KOPT-K1 (cell line): ENCODE data around the gene RSF1.
A peak's percentile ranks its signal among the peaks of the same experiment; 100 is the strongest.

ENCODE experiments used
- H3K27ac ChIP-seq: fragments of 200-600 bp; sonication (generic); 2 replicates; pipeline ENCODE4 v1.5.1; 2016; ENCODE audit warnings: antibody characterized with exemption, mild to moderate bottlenecking, low read depth, low read length; ENCODE audit not compliant: poor library complexity, severe bottlenecking
- H3K36me3 ChIP-seq: fragments of 200-600 bp; sonication (generic); 2 replicates; pipeline ENCODE4 v1.5.1; 2017; ENCODE audit warnings: antibody characterized with exemption, mild to moderate bottlenecking, low read length, moderate library complexity; ENCODE audit not compliant: insufficient read depth
- H3K9me3 ChIP-seq: fragments of 200-600 bp; sonication (generic); 2 replicates; pipeline ENCODE4 v1.5.1; 2017; ENCODE audit warnings: antibody characterized with exemption, low read length, mild to moderate bottlenecking; ENCODE audit not compliant: insufficient read depth, poor library complexity, severe bottlenecking

Gene RSF1

GRCh38 chr11:77819921-77820564 is 479 bp downstream of the RSF1 start:
- Histone ChIP-seq H3K9me3 (no peaks in the 10 kb centered on the region), H3K36me3 (no peaks in the 10 kb centered on the region)

GRCh38 chr11:77819411-77819920 is 1.1 kb downstream of the RSF1 start:
- Histone ChIP-seq H3K36me3 (no peaks in the 10 kb centered on the region), H3K9me3 (no peaks in the 10 kb centered on the region), H3K27ac (peak overlapping the region; percentile 83)

More at GRCh38 chr11:77819921-77820564, 479 bp downstream of the RSF1 start:
- H3K27ac ChIP-seq = peak overlapping the region; percentile 83

GRCh38 chr11:77815459-77815858 is 5.1 kb downstream of the RSF1 start:
- no peak overlapping the region for H3K27ac ChIP-seq
- H3K36me3 ChIP-seq = peaks cover 25% of the 10 kb centered on the region

GRCh38 chr11:77814848-77815247 is 5.7 kb downstream of the RSF1 start:
- H3K36me3 ChIP-seq = peaks cover 31% of the 10 kb centered on the region
- no peak overlapping the region for H3K27ac ChIP-seq
- H3K9me3 ChIP-seq = no peaks in the 10 kb centered on the region

More at GRCh38 chr11:77815459-77815858, 5.1 kb downstream of the RSF1 start:
- no peaks in the 10 kb centered on the region for H3K9me3 ChIP-seq

GRCh38 chr11:77813256-77813655 is 7.3 kb downstream of the RSF1 start:
- Histone ChIP-seq H3K9me3 (no peaks in the 10 kb centered on the region), H3K27ac (no peak overlapping the region), H3K36me3 (peaks cover 40% of the 10 kb centered on the region)

- Histone ChIP-seq H3K9me3 (no peaks in the 10 kb centered on the region), H3K27ac (no peak overlapping the region), H3K36me3 (peaks cover 37% of the 10 kb centered on the region)
Measured at GRCh38 chr11:77806993-77807392, 13.5 kb downstream of the RSF1 start.

- Histone ChIP-seq H3K36me3 (peaks cover 32% of the 10 kb centered on the region), H3K27ac (no peak overlapping the region), H3K9me3 (no peaks in the 10 kb centered on the region)
Measured at GRCh38 chr11:77806415-77806814, 14.1 kb downstream of the RSF1 start.

- Histone ChIP-seq H3K27ac (no peak overlapping the region), H3K36me3 (peaks cover 14% of the 10 kb centered on the region), H3K9me3 (peaks cover 7% of the 10 kb centered on the region)
Measured at GRCh38 chr11:77801477-77801876, 19.0 kb downstream of the RSF1 start.

- Histone ChIP-seq H3K9me3 (peaks cover 7% of the 10 kb centered on the region), H3K36me3 (peaks cover 14% of the 10 kb centered on the region), H3K27ac (no peak overlapping the region)
Measured at GRCh38 chr11:77800449-77800848, 20.1 kb downstream of the RSF1 start.

GRCh38 chr11:77799338-77799737 is 21.2 kb downstream of the RSF1 start:
- H3K27ac ChIP-seq = no peak overlapping the region
- peaks cover 7% of the 10 kb centered on the region for H3K9me3 ChIP-seq
- H3K36me3 ChIP-seq = peaks cover 7% of the 10 kb centered on the region; the same call in 1 of the 2 replicates

GRCh38 chr11:77793972-77794371 is 26.6 kb downstream of the RSF1 start:
- H3K27ac ChIP-seq = no peak overlapping the region
- H3K36me3 ChIP-seq = peaks cover 18% of the 10 kb centered on the region; the same call in 1 of the 2 replicates
- H3K9me3 ChIP-seq = peaks cover 46% of the 10 kb centered on the region

- Histone ChIP-seq H3K27ac (no peak overlapping the region), H3K9me3 (peaks cover 39% of the 10 kb centered on the region), H3K36me3 (peaks cover 11% of the 10 kb centered on the region; the same call in 1 of the 2 replicates)
Measured at GRCh38 chr11:77791301-77791700, 29.2 kb downstream of the RSF1 start.

- peaks cover 11% of the 10 kb centered on the region; the same call in 1 of the 2 replicates for H3K36me3 ChIP-seq
- H3K9me3 ChIP-seq = peaks cover 39% of the 10 kb centered on the region
Measured at GRCh38 chr11:77789731-77790476, 30.6 kb downstream of the RSF1 start.

GRCh38 chr11:77789061-77789730 is 31.3 kb downstream of the RSF1 start:
- no peak overlapping the region for H3K27ac ChIP-seq
- H3K36me3 ChIP-seq = peaks cover 11% of the 10 kb centered on the region; the same call in 1 of the 2 replicates
- peaks cover 39% of the 10 kb centered on the region for H3K9me3 ChIP-seq

More at GRCh38 chr11:77789731-77790476, 30.6 kb downstream of the RSF1 start:
- no peak overlapping the region for H3K27ac ChIP-seq

- H3K9me3 ChIP-seq = no peaks in the 10 kb centered on the region
- peaks cover 5% of the 10 kb centered on the region; the same call in 1 of the 2 replicates for H3K36me3 ChIP-seq
- H3K27ac ChIP-seq = no peak overlapping the region
Measured at GRCh38 chr11:77784572-77784971, 36.0 kb downstream of the RSF1 start.
